Measurements from ENCODE around the gene COL5A1.
"Not testable (repeated sequence)": the region's sequence is repeated elsewhere in the genome, so short reads cannot be mapped to it uniquely, and the experiment has no call there.

COL5A1 gene

DNA sequence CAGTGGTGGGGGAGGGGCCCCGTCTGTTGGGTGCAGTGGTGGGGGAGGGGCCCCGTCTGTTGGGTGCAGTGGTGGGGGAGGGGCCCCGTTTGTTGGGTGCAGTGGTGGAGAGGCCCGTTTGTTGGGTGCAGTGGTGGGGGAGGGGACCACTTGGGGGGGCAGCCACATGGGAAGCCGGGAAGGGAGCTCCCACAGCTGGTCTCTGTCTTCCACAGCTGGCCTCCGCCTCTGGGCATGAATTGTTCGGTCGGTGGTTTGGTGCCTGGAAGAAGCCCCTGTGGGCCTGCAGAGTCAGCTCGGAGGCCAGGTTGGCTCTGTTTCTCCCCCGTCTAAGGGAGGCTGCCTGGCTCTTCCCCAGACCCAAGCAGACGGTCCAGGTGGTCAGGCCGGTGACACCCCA is 69.3 kb downstream of the COL5A1 start:
- no peak for DNase-seq (ENCODE audit: low read depth in 1 of 2, low spot score in 1 of 2)
- no peaks in the 10 kb centered on the region for H3K27me3 ChIP-seq (ENCODE audit: insufficient read depth, poor library complexity, severe bottlenecking)
- TF ChIP-seq CTCF (IDR thresholded peaks at IDR 0.05; ENCODE audit: insufficient read depth, low read length), result no peak
- TF ChIP-seq GABPA (IDR thresholded peaks at IDR 0.05; ENCODE audit: low read depth), result no peak
- H3K27ac ChIP-seq (replicated peaks), result no peak overlapping the region
- no peak overlapping the region for H3K4me3 ChIP-seq (replicated peaks; ENCODE audit: insufficient read depth, low read length)

DNA sequence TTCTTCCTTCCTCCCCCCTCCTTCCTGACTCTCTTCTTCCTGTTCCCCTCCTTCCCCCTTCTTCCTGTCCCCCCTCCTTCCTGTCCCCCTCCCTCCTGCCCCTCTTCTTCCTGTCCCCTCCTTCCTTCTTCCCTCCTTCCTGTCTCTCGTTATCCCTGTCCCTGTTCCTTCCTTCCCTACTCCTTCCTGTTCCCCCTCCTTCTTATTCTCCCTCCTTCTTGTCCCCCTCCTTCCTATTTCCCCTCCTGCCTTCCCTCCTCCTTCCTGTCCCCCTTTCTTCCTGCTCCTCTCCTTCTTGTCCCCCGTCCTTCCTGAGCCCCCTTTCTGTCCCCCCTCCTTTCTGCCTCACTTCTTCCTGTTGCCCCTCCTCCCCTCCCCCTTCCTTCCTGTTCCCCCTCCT is 70.6 kb downstream of the COL5A1 start:
- TF ChIP-seq SPI1 (IDR thresholded peaks at IDR 0.05; ENCODE audit: borderline replicate concordance, low read depth) (no peak), REST (IDR thresholded peaks at IDR 0.05; ENCODE audit: insufficient replicate concordance, low read depth) (no peak), GABPA (IDR thresholded peaks at IDR 0.05; ENCODE audit: low read depth) (no peak), CTCF (IDR thresholded peaks at IDR 0.05; ENCODE audit: insufficient read depth, low read length) (no peak), POLR2AphosphoS5 (IDR thresholded peaks at IDR 0.05; ENCODE audit: low read depth) (no peak)

GRCh38 chr9:134712926-134713325 is 71.3 kb downstream of the COL5A1 start:
- Histone ChIP-seq H3K4me3 (replicated peaks; ENCODE audit: insufficient read depth, low read length) (no peak overlapping the region), H3K27me3 (ENCODE audit: insufficient read depth, poor library complexity, severe bottlenecking) (no peaks in the 10 kb centered on the region), H3K27ac (replicated peaks) (no peak overlapping the region)
- TF ChIP-seq REST (IDR thresholded peaks at IDR 0.05; ENCODE audit: insufficient replicate concordance, low read depth) (no peak), CTCF (IDR thresholded peaks at IDR 0.05; ENCODE audit: insufficient read depth, low read length) (no peak), POLR2AphosphoS5 (IDR thresholded peaks at IDR 0.05; ENCODE audit: low read depth) (no peak), SPI1 (IDR thresholded peaks at IDR 0.05; ENCODE audit: borderline replicate concordance, low read depth) (no peak), GABPA (IDR thresholded peaks at IDR 0.05; ENCODE audit: low read depth) (no peak)
- no peak for DNase-seq (ENCODE audit: low read depth in 1 of 2, low spot score in 1 of 2)

More for the DNA sequence above, 70.6 kb downstream of the COL5A1 start:
- no peak for DNase-seq (ENCODE audit: low read depth in 1 of 2, low spot score in 1 of 2)
- no peak overlapping the region for H3K4me3 ChIP-seq (replicated peaks; ENCODE audit: insufficient read depth, low read length)
- no peaks in the 10 kb centered on the region for H3K27me3 ChIP-seq (ENCODE audit: insufficient read depth, poor library complexity, severe bottlenecking)
- no peak overlapping the region for H3K27ac ChIP-seq (replicated peaks)

DNA sequence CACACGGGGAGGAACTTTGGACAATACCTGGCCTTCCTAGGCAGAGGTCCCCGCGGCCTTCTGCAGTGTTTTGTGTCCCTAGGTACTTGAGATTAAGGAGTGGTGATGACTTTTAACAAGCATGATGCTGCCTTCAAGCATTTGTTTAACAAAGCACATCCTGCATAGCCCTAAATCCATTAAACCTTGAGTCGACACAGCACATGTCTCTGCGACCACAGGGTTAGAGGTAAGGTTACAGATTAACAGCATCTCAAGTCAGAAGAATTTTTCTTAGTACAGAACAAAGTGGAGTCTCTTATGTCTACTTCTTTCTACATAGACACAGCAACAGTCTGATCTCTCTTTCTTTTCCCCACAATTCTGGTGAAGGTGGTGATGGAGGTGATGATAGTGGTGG is 73.9 kb downstream of the COL5A1 start:
- not testable (repeated sequence) for DNase-seq (ENCODE audit: low read depth in 1 of 2, low spot score in 1 of 2); H3K4me3 ChIP-seq (replicated peaks; ENCODE audit: insufficient read depth, low read length); H3K27me3 ChIP-seq (ENCODE audit: insufficient read depth, poor library complexity, severe bottlenecking); H3K27ac ChIP-seq (replicated peaks)

Data from HL-60 (cell line).